ENCODE results near the gene DCST1. TPM values are rescaled to one million over a fixed set of nuclear protein-coding genes. Genes with fewer than 3 reads are reported as not detected.

Gene DCST1
- total RNA-seq, 1 donor from 2014 or later: not detected

DNA sequence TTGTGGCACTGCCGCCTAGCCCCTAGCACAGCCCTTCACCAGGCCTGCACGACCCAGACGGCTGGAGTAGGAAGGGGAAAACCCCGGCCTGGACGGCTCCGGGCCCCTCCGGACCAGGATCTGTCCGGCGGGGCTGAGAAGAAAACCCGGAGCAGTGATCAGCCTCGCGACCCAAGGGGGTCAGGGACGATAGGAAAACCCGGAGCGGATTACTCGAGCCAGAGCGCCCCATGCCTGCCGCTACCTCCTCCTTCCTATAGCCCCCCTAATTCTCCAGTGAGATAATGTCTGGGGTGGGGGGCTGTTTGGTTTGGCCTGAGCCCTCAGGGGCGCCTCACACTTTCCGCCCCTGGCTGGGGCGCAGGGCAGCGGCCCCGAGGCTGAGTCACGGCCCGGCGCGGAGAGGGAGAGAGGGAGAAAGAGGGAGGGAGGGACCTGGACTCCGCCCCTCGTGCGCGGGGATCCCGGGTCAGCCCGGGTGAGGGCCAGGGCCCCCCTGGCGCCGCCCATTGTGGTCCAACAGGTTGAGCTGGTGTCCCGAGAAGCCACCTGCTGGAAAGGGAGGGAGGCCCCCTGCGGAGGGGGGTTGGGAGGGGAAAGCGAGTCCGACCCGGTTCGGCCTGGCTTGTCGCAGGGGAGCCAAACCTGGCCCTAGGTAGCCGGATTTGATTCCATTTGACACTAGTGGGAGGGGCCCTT, 32.7 kb upstream of the DCST1 start:
- peak; percentile 56 for DNase-seq (ENCODE audit: low read depth, low spot score)

DNA sequence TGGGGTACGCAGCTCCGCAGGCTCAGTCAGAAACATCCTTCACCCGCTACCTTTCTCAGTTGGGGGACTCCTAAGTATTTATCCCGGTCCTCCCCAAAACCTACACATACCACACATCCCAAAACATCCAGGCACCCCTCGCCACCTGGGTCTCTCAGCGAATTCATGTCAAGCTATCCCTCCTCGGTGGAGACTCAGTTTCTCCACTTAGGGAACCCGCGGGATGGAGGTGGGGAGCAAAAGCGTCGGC, 32.3 kb upstream of the DCST1 start:
- DNase-seq (ENCODE audit: low read depth, low spot score): no peak

DNA sequence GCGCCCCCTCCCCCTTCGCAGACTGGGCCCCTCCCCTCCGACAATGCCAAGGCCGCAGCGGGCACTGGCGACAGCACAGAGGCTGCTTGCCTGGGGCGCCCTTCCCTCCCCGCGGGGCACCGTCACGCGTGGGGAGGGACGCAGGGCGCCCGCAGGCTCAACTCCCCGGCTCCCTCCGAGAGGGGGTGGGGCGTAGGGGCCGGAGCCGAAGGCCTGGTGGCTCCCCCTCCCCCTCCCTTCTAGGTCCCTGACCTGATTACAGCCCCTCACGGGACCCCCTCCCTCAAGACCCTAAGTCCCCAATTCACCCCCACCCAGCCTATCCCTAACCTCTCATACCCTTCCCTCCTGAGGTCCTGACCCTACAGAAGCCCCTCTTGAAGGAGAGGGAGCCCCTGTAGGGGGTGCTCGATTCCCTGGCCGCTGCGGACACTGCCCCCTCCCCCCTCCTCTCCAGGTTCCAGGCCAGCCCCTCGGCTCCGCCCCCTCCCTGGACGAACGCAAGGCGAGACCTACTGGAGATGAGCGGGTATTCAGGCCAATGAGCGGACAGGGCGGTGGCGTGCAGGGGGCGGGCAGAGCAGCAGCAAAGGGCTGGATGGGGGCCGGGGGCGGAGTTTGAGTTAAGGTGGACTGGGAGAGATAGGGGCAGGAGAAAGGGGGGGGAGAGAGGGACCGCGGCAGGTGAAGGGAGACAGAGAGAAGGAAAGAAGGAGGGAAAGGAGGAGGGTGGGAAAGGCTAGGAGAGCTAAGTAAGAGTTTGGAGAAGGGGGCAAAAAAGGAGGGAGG, 31.8 kb upstream of the DCST1 start:
- peak; percentile 96 for DNase-seq (ENCODE audit: low read depth, low spot score)

DNA sequence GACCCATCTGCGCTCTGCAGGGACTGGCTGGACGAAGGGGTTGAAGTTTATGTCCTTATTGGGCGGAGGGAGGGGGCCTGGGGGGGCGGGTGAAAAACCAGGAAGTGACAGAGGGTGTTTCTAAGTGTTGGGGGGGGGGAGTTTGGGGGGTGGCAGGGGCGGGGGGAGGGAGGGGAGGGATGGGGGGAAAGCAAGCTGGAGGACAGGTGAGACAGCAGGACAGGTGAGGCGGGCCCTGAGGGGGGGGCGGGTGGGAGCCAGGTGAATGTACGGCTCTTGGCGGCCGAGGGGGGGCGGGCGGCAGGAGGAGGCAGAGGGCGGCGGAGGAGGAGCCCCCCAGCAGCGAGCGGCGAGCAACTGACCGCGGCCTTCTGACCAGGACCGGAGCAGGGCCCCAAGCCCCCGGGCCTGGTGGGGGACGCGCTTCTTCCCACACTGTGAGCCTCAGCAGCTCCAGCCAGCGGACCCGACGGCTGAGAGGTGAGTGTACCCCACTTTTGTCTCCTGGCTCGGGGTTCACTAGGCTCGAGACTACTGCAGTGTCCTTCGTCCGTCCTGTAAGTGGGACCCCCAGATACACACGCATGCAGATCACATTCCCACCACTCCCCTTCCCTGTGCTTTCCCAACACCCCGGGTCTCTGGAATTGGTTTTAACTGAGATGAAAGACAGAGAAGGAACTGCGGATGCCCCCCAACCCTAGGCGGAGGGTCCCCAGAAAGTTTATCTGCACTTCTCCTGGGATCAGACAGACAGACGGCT, 31.0 kb upstream of the DCST1 start, which contains the start of gene ZBTB7B:
Gene ZBTB7B, plus strand, starts transcription at position 339 of the 763 bp plus-strand sequence. CDS start 11,859 bp downstream, outside the sequence.
- no peak for DNase-seq (ENCODE audit: low read depth, low spot score)

DNA sequence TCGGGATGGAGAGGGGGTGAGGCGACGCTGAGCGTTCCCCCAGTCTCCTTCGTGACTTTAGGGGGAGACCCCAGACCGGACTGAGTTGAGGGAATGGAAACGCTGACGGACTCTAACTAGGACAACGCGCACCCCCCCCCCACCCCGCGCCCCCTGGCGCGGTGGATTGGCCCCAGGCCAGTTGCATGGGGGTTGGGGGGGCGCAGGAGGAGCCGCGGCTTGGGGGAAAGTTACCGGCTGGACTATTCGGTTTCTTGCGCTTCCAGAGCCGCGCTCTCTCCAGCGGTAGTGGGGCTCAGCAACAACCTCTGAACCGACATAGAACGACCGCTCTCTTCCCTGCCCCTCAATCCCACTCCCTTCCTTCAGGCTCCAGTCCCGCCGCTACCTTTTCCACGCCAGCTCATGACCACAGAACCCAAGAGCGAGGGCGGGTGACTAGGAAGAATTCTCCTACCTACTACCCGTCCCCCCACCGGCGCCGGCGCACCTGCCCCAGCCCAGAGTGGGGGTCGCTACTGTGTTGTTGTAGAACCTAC, 30.3 kb upstream of the DCST1 start:
- no peak for DNase-seq (ENCODE audit: low read depth, low spot score)

DNA sequence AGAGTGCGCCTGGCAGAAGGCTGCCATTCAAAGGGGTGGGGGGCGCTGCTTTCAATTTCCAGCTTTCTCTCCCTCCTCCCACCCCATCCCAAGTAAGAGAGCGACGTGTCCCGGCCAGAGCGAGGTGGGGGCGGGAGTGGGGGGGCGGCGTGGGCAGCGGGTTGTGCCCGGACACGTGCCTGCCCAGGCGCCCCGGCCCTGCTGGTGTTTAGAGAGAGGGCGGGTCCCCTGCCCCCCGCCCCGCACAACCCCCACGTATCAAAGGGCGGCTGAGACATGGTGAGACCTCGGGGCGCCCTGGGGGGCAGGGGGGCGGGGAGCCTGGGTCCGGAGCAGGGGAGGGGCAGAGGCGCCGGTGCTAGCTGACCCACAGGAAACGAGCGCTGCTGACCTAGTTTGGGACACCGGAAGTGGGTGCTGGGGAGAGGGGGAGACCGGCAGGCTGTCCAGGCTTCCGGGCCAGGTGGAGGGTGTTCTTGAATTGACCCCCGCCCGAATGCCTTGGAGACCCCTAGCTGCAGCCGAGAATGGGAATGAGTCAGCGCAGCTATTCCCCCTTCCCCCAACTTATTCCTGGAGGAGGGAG, 29.8 kb upstream of the DCST1 start:
- DNase-seq (ENCODE audit: low read depth, low spot score): no peak

DNA sequence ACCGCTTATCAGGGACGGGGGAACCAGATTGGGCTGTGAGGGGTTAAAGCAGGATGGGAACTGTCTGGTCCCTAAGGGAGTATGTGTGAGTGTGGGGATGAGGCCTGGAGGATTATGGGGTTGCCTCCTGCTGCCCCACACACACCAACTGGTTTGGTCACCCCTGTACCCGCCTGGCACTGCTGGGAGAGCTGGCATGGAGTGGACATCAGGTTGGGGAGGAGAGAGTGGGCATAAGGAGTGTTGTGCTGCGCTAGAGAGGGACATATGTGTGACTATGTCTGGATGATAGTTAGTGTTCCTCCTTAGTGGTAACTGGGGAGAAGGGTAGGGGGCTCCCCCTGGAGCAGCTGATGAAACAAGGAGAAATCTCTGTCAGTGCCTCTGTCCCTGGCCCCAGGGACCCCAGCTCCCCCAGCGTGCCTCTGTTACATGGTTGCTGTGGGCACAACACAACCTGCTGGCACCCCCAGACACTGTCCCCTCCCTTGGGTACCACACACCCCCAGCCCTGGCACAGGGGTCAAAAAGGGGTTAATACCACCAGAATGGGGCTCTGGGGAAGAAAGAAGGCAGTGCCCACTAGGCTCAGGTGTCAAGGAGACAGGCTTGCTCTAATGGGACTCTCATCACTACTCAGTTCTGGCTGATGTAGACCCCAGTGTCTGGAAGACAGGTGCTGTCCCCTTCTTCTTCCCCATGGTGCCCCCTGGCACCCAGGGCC, 29.1 kb upstream of the DCST1 start:
- DNase-seq (ENCODE audit: low read depth, low spot score): no peak

DNA sequence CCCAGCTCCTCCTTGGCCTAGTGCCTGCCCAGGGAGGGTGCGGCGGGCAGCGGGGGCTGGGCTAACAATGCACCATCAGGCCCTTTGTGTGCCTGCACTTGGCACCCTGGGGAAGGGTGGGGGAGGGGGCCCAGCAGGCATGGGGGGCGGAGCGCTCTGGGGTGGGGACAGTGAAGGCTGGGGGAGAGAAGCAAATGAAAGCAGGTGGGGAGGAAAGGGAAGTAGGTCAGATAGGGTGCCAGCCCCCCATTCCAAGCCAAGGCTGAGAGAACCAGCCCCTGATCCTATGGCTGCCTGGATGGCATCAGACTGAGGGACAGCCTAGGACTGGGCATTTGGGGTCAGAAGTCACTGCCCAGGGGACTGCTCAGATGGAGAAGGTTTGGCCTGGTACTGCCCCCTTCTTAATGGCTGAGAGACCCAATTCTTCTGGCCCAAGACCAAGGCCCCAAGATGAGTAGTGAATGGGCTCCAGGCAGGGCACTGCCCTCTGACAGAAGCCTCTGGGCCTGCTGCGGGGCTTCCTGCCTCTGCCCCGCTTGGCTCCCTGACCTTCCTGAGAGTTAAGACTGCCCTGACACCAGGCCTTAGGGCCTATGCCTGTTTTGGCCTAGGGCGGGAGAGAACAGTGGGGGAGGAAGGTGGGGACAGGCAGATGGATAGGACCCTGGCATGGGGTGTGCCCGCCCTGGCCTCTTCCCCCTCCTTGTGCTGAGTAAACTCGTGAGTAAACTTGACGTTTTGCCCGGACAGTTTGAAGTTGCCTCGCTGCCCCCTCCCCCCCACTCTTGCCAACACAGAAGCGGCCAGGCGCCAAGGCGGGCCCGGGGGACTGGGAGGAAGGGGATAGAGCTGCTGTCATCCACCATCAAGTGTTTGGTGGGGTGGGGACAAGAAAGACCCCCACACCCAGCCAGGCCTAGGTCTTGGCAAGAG, 28.3 kb upstream of the DCST1 start:
- DNase-seq (ENCODE audit: low read depth, low spot score): no peak

DNA sequence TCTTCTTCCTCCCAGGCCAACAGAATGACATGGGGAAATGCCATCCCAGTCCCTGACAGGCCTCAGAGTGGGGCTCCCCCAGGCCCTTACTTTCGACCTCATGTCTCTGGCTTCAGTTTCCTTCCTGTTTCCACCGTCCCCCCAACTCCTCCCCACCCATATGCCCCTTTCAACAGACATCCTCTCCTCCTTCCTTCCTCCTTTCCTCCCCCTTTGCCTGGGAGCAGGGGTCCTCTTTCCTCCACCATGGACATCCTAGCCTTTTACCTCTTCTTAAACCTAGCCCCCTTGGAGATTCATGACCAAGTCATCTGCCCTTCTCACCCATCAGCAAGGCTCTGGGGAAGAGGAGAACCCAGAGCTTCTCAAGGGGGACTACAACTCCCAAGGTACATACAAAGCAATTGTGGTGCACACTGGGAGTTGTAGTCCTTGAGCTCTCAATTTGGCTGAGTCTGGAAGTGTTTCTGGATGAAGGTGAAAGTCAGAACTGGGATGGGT, 27.0 kb upstream of the DCST1 start:
- DNase-seq (ENCODE audit: low read depth, low spot score): no peak

DNA sequence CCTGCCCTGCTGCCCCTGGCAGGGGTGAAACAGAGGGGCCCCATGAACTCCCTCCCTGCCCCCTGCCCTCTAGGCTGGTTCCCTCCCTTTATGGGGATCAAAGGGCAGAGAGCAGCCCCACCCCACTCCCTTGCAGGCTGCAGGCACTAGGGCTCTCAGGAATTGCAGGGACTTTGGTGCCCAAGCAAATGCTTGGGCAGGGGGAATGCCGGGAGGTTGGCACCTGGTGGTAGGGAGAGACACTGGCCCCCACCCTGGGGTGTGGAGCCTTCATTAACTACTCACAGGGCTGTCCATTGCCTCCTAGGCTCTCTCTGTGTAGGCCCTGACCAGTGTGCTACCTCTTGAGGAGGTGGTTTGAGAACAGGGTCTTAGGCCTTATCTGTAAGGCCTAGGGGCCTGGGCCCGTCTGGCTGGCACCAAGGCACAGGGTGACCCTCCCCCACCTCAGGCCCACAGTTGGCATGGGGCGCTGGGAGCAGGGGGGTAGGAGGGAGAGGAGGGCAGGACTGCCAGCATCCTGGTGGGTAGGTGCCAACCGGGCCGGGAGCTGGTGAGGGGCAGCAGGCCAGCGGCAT, 26.3 kb upstream of the DCST1 start:
- no peak for DNase-seq (ENCODE audit: low read depth, low spot score)

DNA sequence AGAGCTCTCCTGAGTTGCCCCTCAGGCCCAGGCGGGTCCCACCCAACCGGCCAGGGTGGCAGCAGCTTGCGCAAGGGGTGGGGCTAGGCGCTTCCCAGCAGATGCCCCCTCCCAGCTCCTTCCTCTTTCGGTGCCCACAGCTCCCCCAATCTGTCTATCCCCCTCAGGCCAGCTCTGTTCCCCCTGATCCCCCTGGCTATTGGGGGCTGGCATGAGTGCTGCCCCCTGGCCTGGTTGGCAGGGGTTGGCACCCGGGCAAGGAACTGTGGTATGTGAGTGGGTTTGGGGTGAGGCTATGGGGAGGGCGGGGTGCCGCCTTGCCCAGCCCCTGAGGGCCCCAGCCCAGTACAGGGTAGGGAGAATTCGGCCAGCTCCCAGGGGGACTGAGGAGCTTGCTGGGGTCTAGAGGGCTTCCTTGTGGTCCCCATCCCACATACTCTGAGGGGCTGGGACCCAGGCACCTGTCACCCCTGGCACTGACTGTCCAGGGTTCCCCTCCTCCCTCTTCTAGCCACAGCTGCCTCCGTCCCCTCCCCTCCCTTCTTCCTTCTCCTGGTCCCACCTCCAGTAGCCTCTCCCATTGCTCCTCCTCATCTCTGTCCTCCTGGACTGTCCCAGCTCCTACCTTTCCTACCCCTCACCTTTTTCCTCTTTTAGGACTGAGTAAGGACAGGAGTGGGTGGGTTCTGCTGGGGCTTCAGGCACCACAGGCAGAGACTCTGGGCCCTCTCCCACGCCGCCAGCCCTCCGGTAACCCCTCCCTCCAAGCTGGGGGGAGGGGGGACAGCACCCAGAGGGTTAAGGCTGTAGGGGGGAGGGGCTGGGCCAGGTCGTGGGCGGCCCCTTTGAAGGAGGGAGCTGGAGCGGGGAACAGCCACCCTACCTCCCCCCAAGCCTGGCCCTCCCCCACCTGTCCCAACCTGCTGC, 25.3 kb upstream of the DCST1 start:
- no peak for DNase-seq (ENCODE audit: low read depth, low spot score)

DNA sequence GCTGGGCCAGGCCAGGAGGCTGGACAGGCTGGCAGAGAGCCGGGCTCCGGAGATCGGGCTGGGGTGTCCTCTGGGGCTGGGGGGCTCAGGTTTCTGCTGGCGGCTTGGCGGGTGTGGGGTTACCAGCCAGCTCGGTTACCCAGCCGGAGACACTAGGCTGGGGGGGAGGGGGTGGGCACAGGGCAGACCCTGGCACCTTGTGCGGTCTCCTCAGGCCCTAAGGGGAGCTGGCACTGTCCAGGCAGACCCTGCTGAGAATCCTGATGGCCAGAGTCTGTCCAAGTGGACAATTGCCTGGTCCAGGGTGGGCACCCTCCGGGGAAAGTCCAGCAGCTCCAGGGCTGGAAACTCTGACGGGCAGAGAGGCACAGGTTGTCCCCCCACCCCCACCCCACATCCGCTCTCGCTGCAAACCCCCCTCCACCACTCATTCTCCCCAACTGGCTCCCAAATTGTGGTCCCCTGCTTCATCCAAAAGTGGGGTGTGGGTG, 24.4 kb upstream of the DCST1 start:
- no peak for DNase-seq (ENCODE audit: low read depth, low spot score)

DNA sequence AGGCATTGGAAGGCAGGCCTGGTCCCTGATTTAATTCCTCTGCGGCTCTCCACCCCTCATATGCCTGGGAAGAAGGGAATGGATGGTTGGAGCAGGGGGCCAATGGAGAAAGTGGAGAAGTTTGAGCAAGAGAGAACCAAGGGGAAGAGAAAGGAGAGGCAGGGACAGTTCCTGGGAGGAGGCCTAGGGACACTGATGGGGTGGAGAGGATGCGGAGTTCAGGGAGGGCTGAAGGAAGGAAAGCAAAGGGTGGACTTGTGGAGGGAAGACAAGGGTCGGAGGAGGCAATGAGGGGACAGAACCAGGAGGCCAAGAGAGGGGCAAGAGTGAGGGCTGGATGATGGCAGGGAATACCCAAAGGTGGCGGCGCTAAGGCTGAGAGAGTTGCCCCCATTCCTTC, 23.9 kb upstream of the DCST1 start:
- no peak for DNase-seq (ENCODE audit: low read depth, low spot score)

DNA sequence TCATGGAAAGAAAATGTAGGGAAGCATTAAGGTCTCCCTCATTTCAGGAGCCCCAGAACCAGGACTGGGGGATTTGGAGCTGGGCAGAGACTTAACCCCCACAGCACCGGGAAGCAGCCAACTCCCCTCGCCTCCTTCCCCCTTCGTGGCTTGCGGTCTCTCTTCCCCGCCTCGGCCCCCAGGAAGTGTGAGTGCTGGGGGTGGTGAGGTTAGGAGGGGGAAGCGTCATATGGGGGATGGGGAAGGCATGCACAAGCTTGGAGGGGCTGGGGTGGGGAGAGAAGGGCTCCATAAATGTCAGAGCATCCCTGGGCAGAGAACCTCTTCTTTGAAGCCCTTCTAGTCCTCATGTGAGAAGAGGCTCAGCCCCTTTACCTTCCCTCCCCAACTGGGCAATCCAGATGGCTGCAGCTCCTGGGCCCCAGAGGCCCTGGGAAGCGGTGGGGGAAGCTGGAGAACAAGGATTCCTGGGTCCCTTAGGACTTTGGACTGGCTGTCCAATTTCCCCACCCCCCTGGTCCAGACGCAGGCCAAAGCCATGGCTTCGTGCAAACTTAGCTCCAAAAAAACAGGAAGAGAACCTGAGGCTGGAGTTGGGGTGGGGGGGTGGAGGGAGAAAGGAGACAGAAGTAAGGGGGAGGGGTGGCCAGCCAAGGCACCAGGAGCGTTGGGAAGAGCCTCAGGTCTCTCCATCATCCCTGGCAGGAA, 23.3 kb upstream of the DCST1 start:
- no peak for DNase-seq (ENCODE audit: low read depth, low spot score)

DNA sequence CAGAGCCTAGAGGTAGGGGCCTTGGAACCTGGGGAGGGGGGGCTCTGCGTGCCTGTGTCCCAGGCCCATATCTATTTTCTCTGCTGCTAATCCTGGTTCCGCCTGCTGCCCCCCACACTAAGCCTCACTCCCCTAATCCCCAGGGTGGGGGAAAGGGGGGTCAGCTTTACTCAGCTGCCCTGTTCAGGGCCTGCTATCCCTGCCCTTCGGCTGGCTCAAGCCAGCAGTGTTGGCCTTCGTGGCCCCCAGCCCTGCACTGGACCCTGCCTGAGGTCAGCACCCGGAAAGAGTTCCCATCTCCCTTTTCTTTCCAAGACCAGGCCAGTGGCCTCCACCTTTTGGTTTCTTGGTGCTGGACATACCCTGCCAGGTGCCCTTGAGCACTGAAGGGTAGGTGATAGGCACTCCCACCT, 22.6 kb upstream of the DCST1 start:
- DNase-seq (ENCODE audit: low read depth, low spot score): no peak

DNA sequence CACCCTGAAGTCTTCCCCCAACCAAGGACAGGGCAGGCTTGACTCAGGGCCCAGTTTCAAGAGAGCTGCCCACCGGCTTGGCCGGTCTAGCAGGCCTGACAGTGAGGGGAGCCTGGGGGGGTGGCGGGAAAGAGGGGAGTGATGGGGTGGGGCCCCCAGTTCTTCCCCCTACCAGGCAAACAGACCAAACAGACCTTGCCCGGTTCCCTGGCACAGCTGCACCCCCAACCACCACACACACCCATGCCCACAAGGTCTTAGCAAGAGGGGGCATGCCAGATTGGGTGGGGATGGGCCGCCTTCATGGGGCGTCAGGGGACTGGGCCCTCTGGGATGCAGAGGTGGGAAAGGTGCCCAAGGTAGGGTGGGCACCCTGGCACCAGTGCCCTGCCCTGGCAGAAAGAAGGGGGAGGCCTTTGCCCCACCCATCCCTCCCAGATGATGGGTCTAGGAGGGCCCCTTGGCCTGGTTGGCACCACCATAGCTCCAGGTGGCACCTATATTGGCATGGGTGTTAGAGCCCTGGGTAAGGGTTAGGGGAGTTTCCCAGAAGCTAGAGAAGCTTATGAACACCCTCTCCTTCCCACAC, 22.1 kb upstream of the DCST1 start:
- no peak for DNase-seq (ENCODE audit: low read depth, low spot score)

DNA sequence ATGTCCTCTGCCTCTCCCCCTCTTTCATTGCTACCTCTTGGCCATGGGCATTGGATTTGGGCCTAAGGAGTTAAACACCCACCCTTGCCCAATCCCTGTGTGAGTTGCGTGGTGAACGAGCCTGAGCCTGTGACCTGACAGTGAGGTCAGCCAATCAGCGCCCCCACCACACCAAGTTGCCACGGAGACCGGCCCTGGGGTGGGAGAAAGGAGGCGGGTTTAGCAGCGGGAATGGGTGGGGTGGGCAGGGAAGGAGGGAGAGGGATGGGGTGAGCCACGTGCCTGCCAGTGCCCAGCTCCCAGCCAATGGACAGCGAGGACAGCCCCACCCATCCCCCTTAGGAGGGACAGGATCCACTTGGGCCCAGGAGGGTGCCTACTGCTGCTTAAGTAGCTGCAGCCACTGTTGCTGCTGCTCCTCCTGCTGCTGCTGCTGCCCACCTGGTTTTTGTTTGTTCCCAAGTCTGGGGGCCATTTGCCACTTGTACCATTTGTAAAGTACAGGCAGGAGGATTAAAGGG, 21.5 kb upstream of the DCST1 start:
- no peak for DNase-seq (ENCODE audit: low read depth, low spot score)

Data from pulmonary artery endothelial cell (primary cell).